Endothelial cell of umbilical vein (primary cell): ENCODE data around the gene MSL2. TPM values are rescaled to one million over a fixed set of nuclear protein-coding genes. Genes with fewer than 3 reads are reported as not detected.

Experiments used
- BruUV-seq: library from RNA; stranded (reverse); fragments of 400-500 nt; replicated peaks from 2 replicates; lab custom pipeline; 2021; lab: Mats Ljungman, UMichigan
- CTCF ChIA-PET: fragments of 300-600, 350-600 bp; sonication (Branson Sonifier 250); formaldehyde crosslinking; loops from one replicate; lab custom pipeline; 2021; ENCODE audit warnings: antibody characterized with exemption, inconsistent platforms; lab: Charles Lee
- POLR2A ChIA-PET: fragments of 300-600, 350-600 bp; sonication (Branson Sonifier 250); formaldehyde crosslinking; loops from one replicate; lab custom pipeline; 2021; ENCODE audit warnings: antibody characterized with exemption, inconsistent platforms; lab: Charles Lee
- DNase-seq: peaks from one replicate; pipeline ENCODE4 v3.0.0-alpha.2; 2011; ENCODE audit warnings: low read depth, low spot score
- FAIRE-seq: peaks from 2 replicates; lab custom pipeline; 2011; peaks lifted over from hg19 to GRCh38; lab: Jason Lieb, UNC
- H2AFZ ChIP-seq: 2 replicates; pipeline ENCODE4 v1.6.0; 2012; ENCODE audit warnings: low read depth, low read length, control low read depth, inconsistent platforms
- H3K27ac ChIP-seq: 2 replicates; pipeline ENCODE4 v1.5.1; 2011; ENCODE audit warnings: low read depth, mild to moderate bottlenecking, control low read depth, low read length, moderate library complexity; ENCODE audit not compliant: insufficient read depth
- H3K27me3 ChIP-seq, 2 experiments: 2 replicates each; pipeline versions ENCODE4 v1.6.0 to v1.6.1; 2011; ENCODE audit warnings: low read length in 2 of 2, mixed read lengths in 1 of 2; ENCODE audit not compliant: control insufficient read depth in 2 of 2, insufficient read depth in 2 of 2
- H3K36me3 ChIP-seq, 2 experiments: 2 replicates in 1 of 2; 3 replicates in 1 of 2; pipeline ENCODE4 v1.5.1; 2011; ENCODE audit warnings: low read length in 2 of 2, mild to moderate bottlenecking in 1 of 2, moderate library complexity in 1 of 2; ENCODE audit not compliant: control insufficient read depth in 2 of 2, insufficient read depth in 2 of 2; ENCODE audit errors: extremely low read depth in 1 of 2
- H3K4me1 ChIP-seq: 3 replicates; pipeline ENCODE4 v1.5.1; 2011; ENCODE audit warnings: mild to moderate bottlenecking, low read length; ENCODE audit not compliant: control insufficient read depth, insufficient read depth; ENCODE audit errors: extremely low read depth
- H3K4me2 ChIP-seq: 2 replicates; pipeline ENCODE4 v1.6.1; 2011; ENCODE audit warnings: low read length, control low read depth, mixed read lengths; ENCODE audit not compliant: insufficient read depth
- H3K4me3 ChIP-seq, 3 experiments: fragments of 200-600 bp in 1 of 3; sonication (generic), shearing (Covaris generic) in 1 of 3; replicated peaks in 1 of 3; 2 replicates each; pipeline ENCODE4 v1.5.1; 2011 to 2016; ENCODE audit warnings: control low read depth in 3 of 3, low read length in 3 of 3, mild to moderate bottlenecking in 2 of 3, inconsistent platforms in 1 of 3, low read depth in 1 of 3, moderate library complexity in 1 of 3; ENCODE audit not compliant: insufficient read depth in 1 of 3
- H3K79me2 ChIP-seq: 2 replicates; pipeline ENCODE4 v1.6.0; 2012; ENCODE audit warnings: low read length, inconsistent platforms; ENCODE audit not compliant: control insufficient read depth, insufficient read depth
- H3K9ac ChIP-seq: replicated peaks from 2 replicates; pipeline ENCODE3; 2011; ENCODE audit warnings: low read length, control low read depth; ENCODE audit not compliant: insufficient read depth; ENCODE audit errors: extremely low read depth
- H3K9me1 ChIP-seq: replicated peaks from 3 replicates; pipeline ENCODE4 v1.6.0; 2011; ENCODE audit warnings: mild to moderate bottlenecking, low read length; ENCODE audit not compliant: control insufficient read depth, insufficient read depth; ENCODE audit errors: extremely low read depth
- H3K9me3 ChIP-seq: replicated peaks from 2 replicates; pipeline ENCODE4 v1.5.1; 2012; ENCODE audit warnings: low read length, inconsistent platforms; ENCODE audit not compliant: control insufficient read depth, insufficient read depth
- H4K20me1 ChIP-seq: replicated peaks from 2 replicates; pipeline ENCODE3; 2011; ENCODE audit warnings: mild to moderate bottlenecking, low read length; ENCODE audit not compliant: control insufficient read depth, insufficient read depth; ENCODE audit errors: extremely low read depth
- EZH2 ChIP-seq: IDR thresholded peaks from 2 replicates; pipeline ENCODE4 v1.6.1; 2012; ENCODE audit warnings: borderline replicate concordance, low read depth, mild to moderate bottlenecking, moderate library complexity, low read length, inconsistent platforms; ENCODE audit not compliant: severe bottlenecking
- FOS ChIP-seq: IDR thresholded peaks from 2 replicates; pipeline ENCODE4 v1.6.1; 2011; ENCODE audit warnings: mild to moderate bottlenecking, low read length, moderate library complexity, borderline replicate concordance; ENCODE audit not compliant: insufficient read depth
- GATA2 ChIP-seq: IDR thresholded peaks from 2 replicates; pipeline ENCODE4 v1.7.0; 2011; ENCODE audit warnings: low read depth, mild to moderate bottlenecking, moderate library complexity, mixed read lengths, low read length; ENCODE audit not compliant: insufficient read length, insufficient read depth
- JUN ChIP-seq: IDR thresholded peaks from 2 replicates; pipeline ENCODE4 v1.6.1; 2011; ENCODE audit warnings: borderline replicate concordance, low read depth; ENCODE audit not compliant: insufficient read length, insufficient read depth
- MYC ChIP-seq: IDR thresholded peaks from one replicate; pipeline ENCODE4 v1.6.1; 2011; ENCODE audit warnings: mild to moderate bottlenecking, low read depth, low read length
- POLR2A ChIP-seq: IDR thresholded peaks from 2 replicates; pipeline ENCODE4 v1.6.1; 2012; ENCODE audit warnings: low read depth, mild to moderate bottlenecking, control low read depth, low read length
- POLR2AphosphoS5 ChIP-seq: IDR thresholded peaks from 2 replicates; pipeline ENCODE4 v1.6.1; 2012; ENCODE audit warnings: low read depth, mild to moderate bottlenecking, control low read depth, low read length, moderate library complexity; ENCODE audit not compliant: insufficient read depth
- dilution Hi-C: fragments of 300-500 bp; cut with MboI; formaldehyde crosslinking; loops from one replicate; pipeline ENCODE4 v1.15.0; 2019; ENCODE audit warnings: low sequenced_read_pairs; ENCODE audit not compliant: extremely low pct_ligation_motif_present
- intact Hi-C: fragments of 100-400 bp; cut with micrococcal nuclease; formaldehyde crosslinking; loops from one replicate; pipeline ENCODE4 v1.10.0; 2022
- polyA plus RNA-seq, 4 experiments: library from polyadenylated mRNA; depleted of rRNA in 3 of 4; stranded (reverse) in 3 of 4; unstranded in 1 of 4; fragments of >200 nt; gene quantifications; 2 replicates each; pipeline versions ENCODE4 v1.2.1 to v1.2.3, GENCODE V29; 2011 to 2012; ENCODE audit warnings: missing spikeins in 1 of 4
- total RNA-seq: library from RNA; stranded (reverse); gene quantifications from 2 replicates; pipeline ENCODE4 v1.2.3, GENCODE V29; 2021
- TF ChIP-seq, protein P1 (sequence below), 2 donors: IDR thresholded peaks; 1 replicate in 1 of 2; 2 replicates in 1 of 2; pipeline ENCODE4 v1.5.1; 2011; ENCODE audit warnings: low read length in 2 of 2, mild to moderate bottlenecking in 2 of 2, moderate library complexity in 2 of 2, control low read depth in 1 of 2, inconsistent platforms in 1 of 2, low read depth in 1 of 2; ENCODE audit not compliant: insufficient read depth in 1 of 2; ENCODE audit errors: extremely low read depth in 1 of 2

MSL2 gene
- total and polyA plus RNA-seq, 2 donors (not counting 3 experiments of a cell fraction or from before 2014, with no cell fraction given) = 6.7 to 21.9 TPM

DNA sequence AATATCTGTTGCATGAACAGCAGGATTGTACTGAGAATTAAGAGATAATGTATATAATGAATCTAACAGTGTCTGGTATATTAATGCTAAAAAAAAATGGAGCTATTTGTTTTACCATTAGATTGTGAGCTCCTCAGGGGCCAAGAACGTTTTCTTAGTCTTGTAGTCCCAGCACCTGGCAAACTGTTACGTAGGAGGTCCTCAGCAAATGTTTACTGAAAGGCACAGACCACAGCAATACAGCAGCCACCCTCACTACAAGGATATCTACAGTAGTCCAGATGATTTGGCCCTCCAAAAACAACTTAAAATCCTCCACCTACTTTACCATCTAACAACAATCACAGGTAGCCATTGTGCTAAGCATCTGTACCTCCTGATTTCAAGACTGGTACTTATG, 59.7 kb downstream of the MSL2 start:
- Histone ChIP-seq H3K79me2 (no peaks in the 10 kb centered on the region), H3K4me3 (no peak overlapping the region), H3K9me1 (no peaks in the 10 kb centered on the region), H3K4me1 (peaks cover under 1% of the 10 kb centered on the region), H2AFZ (no peak overlapping the region), H3K9ac (no peak overlapping the region), H3K27ac (no peak overlapping the region), H3K27me3 (no peaks in the 10 kb centered on the region), H4K20me1 (no peaks in the 10 kb centered on the region), H3K9me3 (no peaks in the 10 kb centered on the region), H3K4me2 (no peak overlapping the region), H3K36me3 (no peaks in the 10 kb centered on the region)
- POLR2A ChIA-PET = no interaction called here
- no TSS peak for BruUV-seq
- TF ChIP-seq POLR2A (no peak), EZH2 (no peak), JUN (no peak), POLR2AphosphoS5 (no peak), MYC (no peak), GATA2 (no peak), FOS (no peak)
- TF ChIP-seq, protein P1, sequence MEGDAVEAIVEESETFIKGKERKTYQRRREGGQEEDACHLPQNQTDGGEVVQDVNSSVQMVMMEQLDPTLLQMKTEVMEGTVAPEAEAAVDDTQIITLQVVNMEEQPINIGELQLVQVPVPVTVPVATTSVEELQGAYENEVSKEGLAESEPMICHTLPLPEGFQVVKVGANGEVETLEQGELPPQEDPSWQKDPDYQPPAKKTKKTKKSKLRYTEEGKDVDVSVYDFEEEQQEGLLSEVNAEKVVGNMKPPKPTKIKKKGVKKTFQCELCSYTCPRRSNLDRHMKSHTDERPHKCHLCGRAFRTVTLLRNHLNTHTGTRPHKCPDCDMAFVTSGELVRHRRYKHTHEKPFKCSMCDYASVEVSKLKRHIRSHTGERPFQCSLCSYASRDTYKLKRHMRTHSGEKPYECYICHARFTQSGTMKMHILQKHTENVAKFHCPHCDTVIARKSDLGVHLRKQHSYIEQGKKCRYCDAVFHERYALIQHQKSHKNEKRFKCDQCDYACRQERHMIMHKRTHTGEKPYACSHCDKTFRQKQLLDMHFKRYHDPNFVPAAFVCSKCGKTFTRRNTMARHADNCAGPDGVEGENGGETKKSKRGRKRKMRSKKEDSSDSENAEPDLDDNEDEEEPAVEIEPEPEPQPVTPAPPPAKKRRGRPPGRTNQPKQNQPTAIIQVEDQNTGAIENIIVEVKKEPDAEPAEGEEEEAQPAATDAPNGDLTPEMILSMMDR (IDR thresholded peaks at IDR 0.05; ENCODE audit: extremely low read depth in 1 of 2, insufficient read depth in 1 of 2, low read depth in 1 of 2, low read length in 2 of 2) = no peak
- dilution Hi-C loops = no loop called here
- FAIRE-seq (no peak), DNase-seq (no peak)
- intact Hi-C loops = no loop called here
- CTCF ChIA-PET = interaction anchor here (0.7 to 1.4 kb wide), 4 partner anchors 10 to 616 kb away, joined by 3 to 5 read pairs (median 4); partner anchors contain the start of gene STAG1
